ENCODE measurements around the gene DOCK8.
A peak's percentile ranks its signal among the peaks of the same experiment; 100 is the strongest.

The DOCK8 gene

GRCh38 chr9:306907-307306, 92.2 kb downstream of the DOCK8 start:
- DNase-seq (ENCODE audit: low spot score) = peak; percentile 5

DNA sequence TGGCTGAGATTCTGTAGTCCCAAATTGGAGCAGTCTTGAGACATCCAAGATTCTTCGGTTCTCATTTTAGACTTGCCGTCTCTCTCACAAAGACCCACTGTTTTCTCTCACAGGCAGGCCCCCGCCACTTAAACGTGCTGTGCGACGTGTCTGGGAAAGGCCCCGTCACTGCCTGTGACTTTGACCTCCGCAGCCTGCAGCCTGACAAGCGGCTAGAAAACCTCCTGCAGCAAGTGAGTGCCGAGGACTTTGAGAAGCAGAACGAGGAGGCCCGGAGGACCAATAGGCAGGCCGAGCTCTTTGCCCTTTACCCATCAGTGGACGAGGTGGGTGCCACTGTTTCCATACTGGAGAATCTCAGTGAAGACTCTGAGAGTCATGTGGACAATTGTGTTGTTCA, 97.2 kb downstream of the DOCK8 start:
- DNase-seq (ENCODE audit: low spot score) = no peak

DNA sequence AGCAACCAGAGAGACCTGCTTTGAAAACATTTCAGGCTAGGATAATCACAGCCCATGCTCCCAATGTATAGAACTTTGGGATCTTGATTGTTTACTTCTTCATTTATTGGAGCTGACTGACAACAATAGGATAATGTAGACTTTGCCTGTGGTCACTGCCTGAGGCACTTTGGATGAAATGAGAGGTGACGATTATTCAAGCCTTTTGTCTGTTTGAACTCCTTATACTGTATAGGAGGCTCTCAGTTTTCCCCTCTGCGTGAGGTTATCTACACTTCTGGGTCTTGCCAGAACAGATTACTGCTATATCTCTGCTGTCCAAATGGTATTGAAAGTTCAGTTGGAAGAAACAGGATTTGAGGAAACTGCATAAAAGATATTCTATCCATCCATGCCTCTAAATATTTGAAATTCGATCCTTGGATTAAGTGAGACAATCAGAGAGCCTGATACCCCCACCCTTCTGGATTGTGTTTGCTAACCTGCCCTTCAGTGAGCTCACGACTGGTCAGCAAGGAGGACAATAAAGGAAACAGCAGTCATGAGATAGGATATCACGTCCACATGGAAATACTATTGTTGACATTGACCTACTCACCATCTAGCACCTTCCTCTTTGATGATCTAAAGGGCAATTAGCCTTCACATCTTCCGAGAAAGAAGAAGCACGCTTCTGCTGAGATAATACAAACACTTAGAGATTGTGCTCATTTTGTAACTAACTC, 98.1 kb downstream of the DOCK8 start:
- DNase-seq (ENCODE audit: low spot score) = no peak

DNA sequence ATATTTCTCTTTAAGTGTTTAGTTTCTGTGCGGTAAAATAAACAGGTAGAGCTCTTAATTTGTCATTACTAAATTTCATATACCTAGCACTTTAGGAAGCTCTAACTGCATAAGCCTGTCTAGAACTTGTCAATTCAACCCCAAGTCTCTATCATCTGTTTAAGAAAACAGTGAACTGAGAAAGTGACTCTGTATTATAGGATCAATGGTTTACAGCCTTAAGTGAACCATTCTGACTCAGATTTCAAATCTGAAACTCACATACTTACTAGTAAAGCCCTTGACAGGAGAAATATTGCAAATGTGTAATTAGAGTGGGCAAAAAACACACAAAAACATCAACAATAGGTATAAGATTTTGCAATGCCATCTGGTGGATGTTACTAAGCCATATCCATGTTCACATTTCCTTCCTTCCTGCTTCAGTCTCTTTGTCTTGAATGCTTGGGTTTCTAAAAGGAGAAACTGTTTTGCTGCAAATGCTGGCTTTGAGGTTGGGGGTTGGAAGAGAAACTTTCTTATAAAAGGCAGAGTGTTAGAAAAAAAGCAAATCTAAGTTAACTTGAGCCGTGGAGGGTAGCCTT, 101.8 kb downstream of the DOCK8 start:
- no peak for DNase-seq (ENCODE audit: low spot score)

DNA sequence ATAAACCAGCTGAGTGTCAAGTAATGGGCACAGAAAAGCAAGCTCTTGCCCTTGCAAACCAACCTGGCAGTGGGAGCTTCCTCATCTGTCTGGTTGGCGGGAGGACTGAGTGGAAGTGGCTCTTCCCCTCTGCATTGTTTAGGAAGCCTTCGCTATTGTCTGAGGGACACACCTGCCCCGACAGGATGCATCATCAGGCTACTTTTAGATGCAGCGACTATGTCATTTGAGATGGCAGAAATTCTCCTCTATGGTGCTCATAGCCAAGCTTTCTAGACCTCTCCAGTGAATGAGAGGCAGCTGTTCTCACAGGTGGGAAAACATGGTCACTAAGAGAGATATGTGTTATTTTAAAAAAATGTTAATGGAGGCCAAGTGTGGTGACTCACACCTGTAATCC, 104.0 kb downstream of the DOCK8 start:
- DNase-seq (ENCODE audit: low spot score) = no peak

GRCh38 chr9:324971-325370, 110.3 kb downstream of the DOCK8 start:
- DNase-seq (ENCODE audit: low spot score) = no peak

DNA sequence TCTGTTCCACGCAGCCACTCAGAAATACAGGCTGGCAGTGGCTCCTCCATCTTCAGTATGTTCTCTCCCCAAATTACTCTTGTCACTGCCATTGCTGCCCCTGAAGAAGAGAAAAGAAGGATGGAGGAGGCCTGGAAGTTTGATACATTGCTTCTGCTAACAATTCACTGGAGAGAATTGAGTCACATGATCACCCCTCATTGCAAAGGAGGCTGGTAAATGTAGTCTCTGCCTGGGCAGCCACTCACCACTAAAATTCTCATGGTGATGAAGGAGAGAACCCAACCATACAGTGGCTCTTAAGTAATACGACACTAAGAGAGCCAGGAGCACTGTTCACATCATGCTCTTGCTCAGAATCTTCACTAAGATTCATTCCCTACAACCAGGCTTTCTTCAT, 112.0 kb downstream of the DOCK8 start:
- DNase-seq (ENCODE audit: low spot score) = no peak

- no peak for DNase-seq (ENCODE audit: low spot score)
Measured at GRCh38 chr9:328453-328852, 113.8 kb downstream of the DOCK8 start.

DNA sequence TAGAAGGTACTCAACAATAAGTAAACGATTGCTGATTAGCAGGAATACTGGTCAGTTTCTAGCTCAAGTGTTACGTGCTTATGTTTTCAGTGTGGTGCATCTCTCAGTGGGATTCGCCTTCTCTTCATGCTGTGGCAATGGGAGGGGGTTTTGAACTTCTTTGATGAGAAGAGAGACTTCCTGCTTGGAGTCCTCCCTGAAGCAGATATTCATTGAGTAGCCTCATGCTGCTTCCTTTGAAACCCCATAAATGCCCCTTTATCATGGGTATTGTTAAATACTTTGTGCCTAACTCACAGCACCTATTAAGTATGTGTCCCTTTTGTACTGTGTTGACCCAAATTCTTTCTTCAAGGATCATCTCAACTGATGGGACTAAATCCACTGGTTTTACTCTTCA, 116.5 kb downstream of the DOCK8 start:
- no peak for DNase-seq (ENCODE audit: low spot score)

DNA sequence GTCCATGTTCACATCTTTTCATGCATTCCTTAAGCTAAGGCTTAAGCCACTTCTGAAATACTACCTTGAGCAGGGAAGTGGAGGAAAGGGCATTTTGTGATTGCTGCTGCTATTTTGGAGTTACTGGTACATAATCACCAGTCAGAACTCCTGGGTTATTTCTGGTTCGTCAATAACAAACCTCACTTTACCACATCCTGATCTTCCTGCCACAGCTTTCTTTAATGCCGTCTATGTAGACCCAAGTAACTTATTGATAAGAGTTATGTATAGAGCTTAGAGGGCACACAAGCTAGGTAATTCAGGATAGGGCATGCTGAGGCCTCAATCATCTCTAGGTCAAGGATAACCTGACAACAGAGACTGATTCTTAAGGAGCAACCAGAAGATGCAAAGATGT, 120.7 kb downstream of the DOCK8 start:
- no peak for DNase-seq (ENCODE audit: low spot score)

DNA sequence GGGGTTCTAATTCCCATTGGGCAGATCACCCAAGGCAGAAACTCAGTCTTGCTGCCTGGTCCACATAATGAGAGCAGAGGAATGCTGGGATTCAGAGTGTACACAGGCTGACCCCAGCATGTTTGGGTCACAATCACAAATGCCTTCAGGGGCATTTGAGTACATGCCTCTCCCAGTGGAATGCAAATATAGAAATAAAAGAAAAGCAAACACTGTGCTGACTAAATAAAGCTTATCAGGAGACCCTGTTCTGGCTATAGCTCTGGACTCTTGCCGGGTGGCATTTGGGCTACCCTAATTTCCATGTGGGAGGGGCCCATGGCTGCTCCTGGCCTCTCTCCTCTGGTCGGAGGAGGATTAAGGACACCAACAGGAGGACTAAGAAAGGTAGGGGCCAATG, 121.4 kb downstream of the DOCK8 start:
- no peak for DNase-seq (ENCODE audit: low spot score)

DNA sequence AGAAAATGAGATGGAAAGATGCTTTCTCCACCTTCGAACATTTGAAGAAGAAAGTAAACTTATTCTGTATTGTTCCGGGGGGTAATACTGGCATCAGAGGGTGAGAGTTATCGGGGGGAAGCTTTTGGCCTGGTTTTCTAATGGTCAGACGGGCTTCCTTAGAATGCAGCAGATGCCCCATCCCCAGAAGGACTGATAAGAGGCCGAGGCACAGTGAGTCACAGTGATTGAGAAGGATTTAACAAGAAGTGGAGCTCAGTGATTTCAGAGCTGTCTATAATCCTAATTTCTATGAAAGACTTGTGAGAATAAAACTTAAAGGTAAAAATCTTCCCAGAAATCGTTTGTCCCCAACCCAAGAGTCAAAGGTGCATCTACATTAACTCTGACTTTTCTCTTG, 123.9 kb downstream of the DOCK8 start:
- no peak for DNase-seq (ENCODE audit: low spot score)

GRCh38 chr9:341634-342421, 127.2 kb downstream of the DOCK8 start:
- DNase-seq (ENCODE audit: low spot score) = no peak

DNA sequence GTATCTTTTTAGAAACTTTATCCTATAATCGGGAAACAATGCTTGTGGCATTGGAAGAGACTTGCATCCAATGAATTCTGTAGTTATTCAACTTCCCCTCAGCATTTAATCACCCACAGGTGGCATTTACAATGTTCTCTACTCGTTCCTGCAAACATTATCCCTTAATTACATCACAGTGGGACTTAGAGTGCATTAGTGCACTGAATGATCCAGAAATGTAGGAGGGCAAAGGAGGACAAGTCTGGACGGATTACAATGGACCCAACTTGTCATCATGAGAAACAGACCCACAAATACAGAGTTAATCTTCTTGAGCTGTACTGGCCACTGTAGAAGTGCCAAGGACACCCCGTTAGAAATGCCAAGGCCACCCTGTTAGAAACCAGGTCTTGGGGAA, 129.1 kb downstream of the DOCK8 start:
- no peak for DNase-seq (ENCODE audit: low spot score)

DNA sequence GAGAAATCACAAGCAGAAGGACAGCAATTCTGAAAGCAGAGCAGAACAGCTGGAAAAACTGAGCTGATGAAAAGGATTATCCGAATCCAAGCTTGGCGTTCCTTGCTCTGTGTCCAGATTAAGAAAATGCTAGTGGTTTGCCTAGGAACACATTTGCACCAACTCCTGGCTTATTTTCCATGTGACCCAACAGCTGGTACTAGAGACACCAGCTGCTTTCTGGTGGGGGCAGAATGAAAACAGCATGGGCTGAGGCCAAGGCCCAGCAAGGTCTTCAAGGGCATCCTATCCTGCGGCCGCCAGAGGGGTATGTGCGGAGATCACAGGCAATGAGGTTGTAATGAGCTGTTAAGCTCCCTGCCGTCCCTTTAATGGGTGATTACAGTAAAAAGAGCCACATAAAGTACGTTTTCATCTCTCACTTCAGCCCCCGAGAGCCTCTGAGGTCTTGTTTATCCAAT, 131.5 kb downstream of the DOCK8 start:
- no peak for DNase-seq (ENCODE audit: low spot score)

DNA sequence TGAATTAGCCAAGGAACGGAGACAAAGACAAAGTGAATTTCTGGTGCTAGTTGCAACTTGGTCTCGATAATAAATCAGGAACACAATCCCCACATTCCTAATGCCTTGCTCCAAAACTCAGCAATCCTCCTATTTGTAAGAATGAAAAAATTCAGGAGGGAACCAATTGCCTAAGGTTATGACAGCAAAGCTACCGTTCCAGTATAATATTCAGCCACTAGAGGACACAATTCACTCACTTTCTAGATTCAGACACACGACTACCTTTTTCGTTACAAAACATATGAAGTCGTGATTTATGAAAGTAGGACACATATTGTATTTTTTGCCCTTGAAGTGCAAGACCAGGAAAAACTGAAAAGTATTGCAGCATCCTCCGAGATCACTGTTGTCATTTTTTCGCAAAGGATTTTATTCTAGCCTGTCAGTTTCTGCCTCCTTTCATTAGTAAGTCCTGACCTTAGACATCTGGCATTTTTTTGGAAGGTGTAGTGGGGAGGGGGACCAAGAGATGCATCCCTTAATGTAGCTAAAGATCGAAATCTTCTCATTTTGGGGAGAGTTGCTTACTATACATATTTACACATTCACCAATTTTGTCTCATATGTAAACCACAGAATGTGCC, 133.1 kb downstream of the DOCK8 start:
- peak; percentile 35 for DNase-seq (ENCODE audit: low spot score)

DNA sequence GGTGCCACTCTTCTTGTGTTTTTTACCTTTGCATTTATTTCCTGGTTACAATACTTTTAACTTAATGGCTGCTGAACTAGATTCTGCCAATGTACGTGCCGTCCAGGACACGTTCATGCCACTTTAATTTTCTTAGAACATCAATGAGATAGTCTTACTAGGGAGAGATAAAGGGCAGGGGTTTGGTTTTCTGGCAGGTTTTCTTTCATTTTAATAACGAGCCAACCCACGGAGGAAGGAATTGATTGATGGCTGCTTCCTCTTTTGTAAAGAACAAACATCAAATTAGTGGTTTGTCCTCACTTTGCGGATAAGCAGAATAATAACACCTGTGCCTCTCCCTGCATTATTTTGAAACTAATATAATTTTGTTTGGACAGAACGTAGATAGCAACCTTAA, 135.7 kb downstream of the DOCK8 start:
- DNase-seq (ENCODE audit: low spot score) = no peak

DNA sequence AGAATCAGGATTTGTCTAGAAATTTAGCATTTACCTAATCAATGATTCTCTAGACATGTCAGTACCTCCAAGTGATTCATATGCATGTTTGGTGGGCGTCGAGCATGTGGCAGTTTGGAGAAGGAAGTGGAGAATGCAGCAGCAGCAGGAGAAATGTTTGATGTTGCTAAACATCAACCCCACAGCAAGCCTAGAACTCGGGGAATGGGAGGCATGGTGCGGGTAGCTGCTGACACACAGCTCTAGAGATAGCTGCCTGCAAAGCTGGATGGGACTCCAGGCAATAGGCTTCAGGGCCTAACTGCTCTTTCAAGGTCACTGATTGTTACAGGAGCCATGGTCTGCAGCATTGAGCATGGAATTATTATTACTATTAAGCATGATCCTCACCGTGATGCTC, 137.3 kb downstream of the DOCK8 start:
- no peak for DNase-seq (ENCODE audit: low spot score)

- no peak for DNase-seq (ENCODE audit: low spot score)
Measured at GRCh38 chr9:353077-353476, 138.4 kb downstream of the DOCK8 start.

- no peak for DNase-seq (ENCODE audit: low spot score)
Measured at GRCh38 chr9:354453-354852, 139.8 kb downstream of the DOCK8 start.

DNA sequence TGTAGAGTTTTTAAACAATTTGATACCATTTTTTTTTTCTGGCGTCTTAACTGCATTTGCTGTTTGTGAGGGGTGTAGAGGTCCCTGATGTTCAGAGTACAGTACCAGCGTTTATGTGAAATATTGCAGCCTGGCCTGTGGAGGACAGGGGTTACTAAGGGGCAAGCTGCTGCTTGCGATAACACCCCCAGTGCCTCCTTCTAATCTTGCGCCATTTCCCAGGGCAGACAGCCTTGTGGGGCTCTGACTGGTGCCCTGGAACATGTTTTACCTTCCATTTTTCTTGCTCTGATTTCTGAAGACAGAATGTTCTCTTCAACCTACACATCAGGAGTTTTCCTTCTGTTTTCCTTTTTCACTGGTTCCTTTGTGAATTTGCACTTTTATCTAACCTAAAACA, 142.9 kb downstream of the DOCK8 start:
- no peak for DNase-seq (ENCODE audit: low spot score)

GRCh38 chr9:362561-363273, 148.1 kb downstream of the DOCK8 start:
- no peak for DNase-seq (ENCODE audit: low spot score)

Data from cerebellar cortex (tissue), 1 donor.